GM21447 (cell line): ENCODE results near the gene CCDC88C.

Experiments
- ATAC-seq: cut with Tn5 transposase; IDR thresholded peaks from one replicate; pipeline ENCODE4 v1.9.1; 2021; ENCODE audit not compliant: unreplicated experiment

The CCDC88C gene

GRCh38 chr14:91380610-91381371 lies 36.8 kb downstream of the CCDC88C start:
- no peak for ATAC-seq

- ATAC-seq = no peak
Measured at GRCh38 chr14:91380123-91380522, 37.5 kb downstream of the CCDC88C start.

GRCh38 chr14:91379579-91379932 lies 38.1 kb downstream of the CCDC88C start:
- no peak for ATAC-seq

GRCh38 chr14:91378930-91379578 lies 38.6 kb downstream of the CCDC88C start:
- ATAC-seq = no peak

- ATAC-seq = no peak
Measured at GRCh38 chr14:91377700-91378652, 39.6 kb downstream of the CCDC88C start.

GRCh38 chr14:91376547-91377477 lies 40.8 kb downstream of the CCDC88C start:
- ATAC-seq = no peak

- ATAC-seq = no peak
Measured at GRCh38 chr14:91375720-91376452, 41.7 kb downstream of the CCDC88C start.

- no peak for ATAC-seq
Measured at GRCh38 chr14:91374879-91375702, 42.5 kb downstream of the CCDC88C start.

- ATAC-seq = no peak
Measured at GRCh38 chr14:91374287-91374878, 43.2 kb downstream of the CCDC88C start.

GRCh38 chr14:91373591-91374254 lies 43.9 kb downstream of the CCDC88C start:
- ATAC-seq = peak; percentile 57

- peak; percentile 26 for ATAC-seq
Measured at GRCh38 chr14:91372671-91373495, 44.7 kb downstream of the CCDC88C start.

- ATAC-seq = no peak
Measured at GRCh38 chr14:91371990-91372375, 45.6 kb downstream of the CCDC88C start.

GRCh38 chr14:91371011-91371989 lies 46.3 kb downstream of the CCDC88C start:
- no peak for ATAC-seq

- no peak for ATAC-seq
Measured at GRCh38 chr14:91369628-91370445, 47.8 kb downstream of the CCDC88C start.

GRCh38 chr14:91368776-91369416 lies 48.7 kb downstream of the CCDC88C start:
- no peak for ATAC-seq
